GM12892 (cell line): ENCODE measurements around the gene TMPRSS11E.

Experiments used
- DNase-seq: peaks from one replicate; pipeline ENCODE4 v3.0.0; 2011; ENCODE audit not compliant: insufficient read length
- FAIRE-seq: peaks from 2 replicates; lab custom pipeline; 2011; peaks lifted over from hg19 to GRCh38; lab: Jason Lieb, UNC
- POLR2A ChIP-seq: IDR thresholded peaks from 2 replicates; pipeline ENCODE4 v1.6.1; 2011; ENCODE audit warnings: low read depth, low read length, control low read depth
- POLR2AphosphoS5 ChIP-seq: IDR thresholded peaks from 2 replicates; pipeline ENCODE4 v1.6.1; 2011; ENCODE audit warnings: low read depth, low read length, control low read depth
- TAF1 ChIP-seq: IDR thresholded peaks from 2 replicates; pipeline ENCODE4 v1.6.1; 2011; ENCODE audit warnings: low read depth, mild to moderate bottlenecking, control low read depth, low read length, borderline replicate concordance

Gene TMPRSS11E

GRCh38 chr4:68430337-68430736 lies 16.9 kb upstream of the TMPRSS11E start:
- TF ChIP-seq POLR2AphosphoS5 = no peak
- FAIRE-seq (no peak), DNase-seq (no peak)

DNA sequence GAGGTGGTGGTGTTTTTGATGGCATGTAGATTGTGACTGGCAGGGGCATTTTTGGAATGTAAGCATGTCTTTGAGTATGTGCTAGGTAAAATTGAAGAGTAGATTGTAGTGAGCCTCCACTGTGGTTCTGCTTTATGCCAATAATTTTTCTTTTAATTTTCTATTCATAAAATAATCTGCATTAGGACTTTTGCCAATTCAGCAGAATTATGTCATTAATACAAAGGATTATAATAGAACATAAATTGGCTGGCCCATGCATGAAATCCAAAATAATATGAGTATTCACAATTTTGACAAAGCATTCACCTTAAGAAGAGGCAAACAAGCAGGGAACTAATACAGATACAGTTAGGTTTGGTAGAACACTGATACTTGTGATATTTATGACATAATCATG lies 14.9 kb upstream of the TMPRSS11E start:
- TF ChIP-seq TAF1 = no peak
- no peak for TF ChIP-seq POLR2A
- FAIRE-seq = no peak
- DNase-seq = no peak

GRCh38 chr4:68433582-68433981 lies 13.7 kb upstream of the TMPRSS11E start:
- TF ChIP-seq POLR2A (no peak), POLR2AphosphoS5 (no peak), TAF1 (no peak)
- FAIRE-seq = no peak
- no peak for DNase-seq

DNA sequence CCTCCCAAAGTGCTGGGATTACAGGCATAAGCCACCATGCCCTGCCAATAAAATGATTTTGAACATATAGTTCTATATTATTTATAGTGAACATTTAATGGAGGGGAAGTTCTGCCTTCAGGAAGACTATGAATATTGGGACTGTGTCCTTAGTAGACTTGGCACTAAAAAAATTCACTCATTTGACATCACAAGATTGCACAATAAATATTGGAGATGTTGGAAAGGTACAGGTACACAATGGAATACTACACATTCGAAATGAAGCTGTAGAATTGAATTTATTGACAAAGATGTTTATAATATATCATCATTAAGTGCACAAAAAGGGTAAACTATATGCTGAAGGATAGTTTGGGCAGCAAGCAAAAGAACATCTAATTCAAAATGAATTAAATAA lies 13.0 kb upstream of the TMPRSS11E start:
- DNase-seq (no peak), FAIRE-seq (no peak)
- TF ChIP-seq POLR2AphosphoS5 = no peak
- no peak for TF ChIP-seq TAF1
- TF ChIP-seq POLR2A = no peak

- DNase-seq (no peak), FAIRE-seq (no peak)
- TF ChIP-seq TAF1 = no peak
- TF ChIP-seq POLR2A = no peak
- TF ChIP-seq POLR2AphosphoS5 = no peak
Observed at GRCh38 chr4:68434836-68435235, 12.4 kb upstream of the TMPRSS11E start.

- TF ChIP-seq POLR2AphosphoS5 (no peak), TAF1 (no peak), POLR2A (no peak)
- no peak for FAIRE-seq
- no peak for DNase-seq
Observed at GRCh38 chr4:68445111-68445510, 2.2 kb upstream of the TMPRSS11E start.

- FAIRE-seq = no peak
- TF ChIP-seq TAF1 = no peak
- TF ChIP-seq POLR2A = no peak
- TF ChIP-seq POLR2AphosphoS5 = no peak
- no peak for DNase-seq
Observed at GRCh38 chr4:68451246-68452211, 4.3 kb downstream of the TMPRSS11E start.

DNA sequence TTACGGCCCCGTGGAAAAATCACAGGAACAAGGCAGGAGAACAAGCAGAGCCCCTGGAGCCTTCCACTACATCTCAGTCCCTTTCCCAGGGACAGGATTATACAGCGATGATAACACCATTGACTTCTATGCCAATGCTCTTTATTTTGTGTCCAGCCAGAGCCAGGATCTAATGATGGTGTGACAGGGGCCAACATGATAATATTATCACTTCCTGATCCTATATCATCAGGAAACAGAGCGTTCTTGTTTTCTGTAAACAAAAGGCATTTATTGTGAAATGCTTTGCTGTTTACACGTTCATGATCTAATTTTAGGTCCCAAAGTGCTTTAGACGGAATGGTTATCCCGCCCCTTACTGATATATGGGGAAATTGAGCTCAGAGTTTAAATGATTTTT lies 12.8 kb downstream of the TMPRSS11E start:
- DNase-seq (no peak), FAIRE-seq (no peak)
- TF ChIP-seq POLR2AphosphoS5 = no peak
- TF ChIP-seq POLR2A = no peak
- no peak for TF ChIP-seq TAF1

DNA sequence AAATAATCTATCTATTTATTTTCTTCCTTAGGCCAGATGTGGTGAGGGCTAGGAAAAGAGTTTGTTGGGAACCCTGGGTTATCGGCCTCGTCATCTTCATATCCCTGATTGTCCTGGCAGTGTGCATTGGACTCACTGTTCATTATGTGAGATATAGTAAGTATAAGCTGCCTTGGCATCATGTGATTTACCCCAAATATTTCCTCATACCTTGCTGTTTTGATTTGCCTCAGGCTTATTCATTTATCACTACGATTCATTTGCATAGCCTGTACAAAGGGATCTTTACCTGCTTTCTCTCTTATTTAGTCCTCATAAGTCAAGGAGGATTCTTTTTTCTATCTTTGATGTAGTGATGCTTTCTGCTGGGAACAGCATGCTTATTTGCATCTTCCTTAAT lies 14.5 kb downstream of the TMPRSS11E start:
- no peak for FAIRE-seq
- TF ChIP-seq POLR2A (no peak), POLR2AphosphoS5 (no peak), TAF1 (no peak)

DNA sequence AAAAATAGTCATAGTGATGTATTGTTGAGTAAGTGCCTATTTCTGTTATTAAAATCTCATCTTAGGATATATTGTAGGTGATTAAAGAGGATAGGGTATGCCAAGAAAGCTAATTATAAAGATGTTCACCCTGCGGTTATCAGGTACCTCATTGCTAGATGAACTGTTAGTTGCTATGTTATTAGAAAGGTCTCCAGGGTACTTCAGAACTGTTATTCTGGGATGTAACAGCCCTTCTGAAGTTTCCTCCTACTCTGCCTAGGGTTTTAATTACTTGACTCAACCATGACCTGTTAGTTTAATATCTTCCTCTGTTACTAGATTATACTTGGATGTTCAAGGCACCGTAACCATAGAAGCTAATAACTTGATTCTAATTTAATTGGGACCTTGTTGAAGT lies 15.4 kb downstream of the TMPRSS11E start:
- TF ChIP-seq POLR2AphosphoS5 (no peak), POLR2A (no peak), TAF1 (no peak)
- no peak for FAIRE-seq
- no peak for DNase-seq

More for the DNA sequence above, 14.5 kb downstream of the TMPRSS11E start:
- no peak for DNase-seq

GRCh38 chr4:68463796-68464195 lies 16.5 kb downstream of the TMPRSS11E start:
- TF ChIP-seq POLR2A (no peak), TAF1 (no peak), POLR2AphosphoS5 (no peak)
- DNase-seq = no peak
- no peak for FAIRE-seq

DNA sequence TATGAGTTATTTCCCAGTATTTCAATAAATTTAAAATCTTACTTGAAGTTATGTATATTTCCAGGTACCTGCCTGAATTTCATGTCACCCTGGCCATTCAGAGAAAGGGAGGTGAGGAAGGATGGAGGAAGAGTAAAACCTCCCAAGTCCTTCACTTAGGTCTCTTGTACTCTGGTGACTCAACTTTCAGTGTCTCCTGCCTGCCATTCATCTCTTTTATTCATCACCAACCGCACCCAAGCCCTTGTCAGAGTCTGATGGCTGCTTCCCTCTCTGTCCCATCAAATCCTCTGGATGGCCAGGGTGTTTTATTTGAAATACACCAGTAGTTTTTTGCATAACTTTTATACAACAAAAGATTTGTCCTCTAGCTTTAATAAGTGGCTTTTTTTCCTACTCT lies 17.8 kb downstream of the TMPRSS11E start:
- DNase-seq = no peak
- TF ChIP-seq TAF1 (no peak), POLR2A (no peak), POLR2AphosphoS5 (no peak)
- FAIRE-seq = no peak

- TF ChIP-seq POLR2A = no peak
- TF ChIP-seq TAF1 = no peak
- TF ChIP-seq POLR2AphosphoS5 = no peak
- DNase-seq (no peak), FAIRE-seq (no peak)
Observed at GRCh38 chr4:68466185-68466584, 18.9 kb downstream of the TMPRSS11E start.
